Panc1 (cell line): Measurements from ENCODE around the gene PLXND1. TPM values are rescaled to one million over a fixed set of nuclear protein-coding genes. Genes with fewer than 3 reads are reported as not detected.

Experiments
- ATAC-seq: fragments of 200-7000 bp; cut with Tn5 transposase; 2 replicates; pipeline ENCODE4 v1.9.1; 2020; ENCODE audit warnings: mild to moderate bottlenecking, moderate library complexity
- BruUV-seq: library from RNA; stranded (reverse); fragments of 400-500 nt; replicated peaks from 2 replicates; lab custom pipeline; 2021; lab: Mats Ljungman, UMichigan
- CTCF ChIA-PET: fragments of 300-600 bp; sonication (Branson Sonifier 250); formaldehyde crosslinking; loops from one replicate; lab custom pipeline; 2022; ENCODE audit warnings: antibody characterized with exemption; lab: Charles Lee
- POLR2A ChIA-PET: fragments of 300-600 bp; sonication (Branson Sonifier 250); formaldehyde crosslinking; loops from one replicate; lab custom pipeline; 2022; ENCODE audit warnings: antibody characterized with exemption; lab: Charles Lee
- DNase-seq: peaks from one replicate; pipeline ENCODE4 v3.0.0-alpha.2; 2010; ENCODE audit warnings: low read depth, low spot score
- H3K27ac ChIP-seq: 2 replicates; pipeline ENCODE4 v1.5.1; 2011; ENCODE audit warnings: mild to moderate bottlenecking, low read length, inconsistent platforms
- H3K27me3 ChIP-seq: fragments of 200-500 bp; sonication (Bioruptor generic); 2 replicates; pipeline ENCODE4 v1.6.0; 2014; ENCODE audit warnings: low read length, inconsistent platforms; ENCODE audit not compliant: control insufficient read depth, insufficient read depth
- H3K36me3 ChIP-seq: fragments of 200-500 bp; sonication (Bioruptor generic); 2 replicates; pipeline ENCODE4 v1.5.1; 2014; ENCODE audit warnings: inconsistent platforms, mild to moderate bottlenecking, low read length, moderate library complexity; ENCODE audit not compliant: control insufficient read depth, insufficient read depth
- H3K4me1 ChIP-seq: 2 replicates; pipeline ENCODE4 v1.5.1; 2011; ENCODE audit warnings: inconsistent platforms, mild to moderate bottlenecking, low read length, moderate library complexity; ENCODE audit not compliant: control insufficient read depth, insufficient read depth
- H3K4me3 ChIP-seq, 2 experiments: 2 replicates each; pipeline ENCODE4 v1.5.1; 2011 to 2012; ENCODE audit warnings: low read depth in 2 of 2, low read length in 2 of 2, mild to moderate bottlenecking in 2 of 2, inconsistent platforms in 1 of 2, moderate library complexity in 1 of 2
- H3K9me3 ChIP-seq: fragments of 200-500 bp; sonication (Bioruptor generic); 2 replicates; pipeline ENCODE4 v1.5.1; 2014; ENCODE audit warnings: low read depth, mild to moderate bottlenecking, inconsistent platforms, low read length, moderate library complexity; ENCODE audit not compliant: control insufficient read depth, insufficient read depth
- CTCF ChIP-seq: fragments of 450-650 bp; IDR thresholded peaks from 2 replicates; pipeline ENCODE4 v1.5.1; 2017; ENCODE audit warnings: mild to moderate bottlenecking
- POLR2AphosphoS5 ChIP-seq: IDR thresholded peaks from 2 replicates; pipeline ENCODE4 v1.6.1; 2012; ENCODE audit warnings: mild to moderate bottlenecking, low read depth, low read length, moderate library complexity
- REST ChIP-seq, 2 experiments: IDR thresholded peaks; 2 replicates each; pipeline ENCODE4 v1.6.1; 2011 to 2012; ENCODE audit warnings: low read depth in 2 of 2, control low read depth in 1 of 2, low read length in 1 of 2, mild to moderate bottlenecking in 1 of 2, moderate library complexity in 1 of 2; ENCODE audit not compliant: insufficient read depth in 1 of 2
- SIN3A ChIP-seq: IDR thresholded peaks from 2 replicates; pipeline ENCODE4 v1.6.1; 2012; ENCODE audit warnings: low read depth, mild to moderate bottlenecking, low read length, moderate library complexity, borderline replicate concordance; ENCODE audit not compliant: insufficient read depth
- TCF7L2 ChIP-seq: IDR thresholded peaks from 2 replicates; pipeline ENCODE4 v1.6.1; 2011; ENCODE audit warnings: mild to moderate bottlenecking, low read depth, low read length, inconsistent platforms
- in situ Hi-C: cut with HindIII; loops from 2 replicates; pipeline ENCODE4 v1.10.0; 2016; ENCODE audit warnings: low sequenced_read_pairs, low pct_unique_long_range_greater_than_20kb
- intact Hi-C: fragments of 100-400 bp; cut with micrococcal nuclease; formaldehyde crosslinking; loops from one replicate; pipeline ENCODE4 v1.10.0; 2022; ENCODE audit not compliant: unreplicated experiment
- total RNA-seq: library from RNA; stranded (reverse); gene quantifications from one replicate; pipeline ENCODE4 v1.2.1, GENCODE V29; 2021; ENCODE audit not compliant: unreplicated experiment

PLXND1 gene
- total RNA-seq, 1 experiment from 2014 or later = 248 TPM

DNA sequence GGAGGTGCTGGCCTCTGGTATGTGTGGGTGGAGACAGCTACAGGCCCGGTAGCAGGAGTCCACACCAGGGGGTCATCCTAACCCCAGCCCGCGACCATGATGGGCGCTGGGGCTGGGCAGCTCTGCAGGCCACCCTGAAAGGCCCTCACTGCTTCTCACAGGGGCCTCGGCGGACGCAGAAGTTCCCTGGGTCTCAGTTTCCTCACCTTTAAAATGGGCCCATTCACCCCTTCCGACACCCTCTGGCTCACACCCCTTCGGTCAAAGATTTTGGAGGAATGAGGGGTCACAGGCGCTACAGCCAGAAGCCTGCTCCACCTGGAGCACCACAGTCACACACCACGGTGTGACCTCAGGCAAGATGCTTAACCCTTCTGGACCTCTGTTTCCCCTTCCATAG is 8.0 kb downstream of the PLXND1 start:
- ATAC-seq (no peak), DNase-seq (no peak)
- in situ Hi-C loops = no loop called here
- BruUV-seq = no TSS peak
- peak overlapping the region; percentile 99 for H3K27ac ChIP-seq
- TF ChIP-seq REST (IDR thresholded peaks at IDR 0.05; ENCODE audit: insufficient read depth in 1 of 2, low read depth in 2 of 2, low read length in 1 of 2) (no peak), CTCF (no peak), TCF7L2 (no peak), SIN3A (no peak), POLR2AphosphoS5 (no peak)
- ChIA-PET CTCF (interaction anchor here (0.6 kb wide), 1 partner anchor 28 kb away, joined by 10 read pairs; no protein-coding TSS in a partner anchor), POLR2A (no interaction called here)
- H3K4me3 ChIP-seq = peak overlapping the region in 1 of 2 experiments; percentile 40; a peak in 2 of 4 replicates
- no peaks in the 10 kb centered on the region for H3K36me3 ChIP-seq
- intact Hi-C loops = no loop called here
- no peaks in the 10 kb centered on the region for H3K27me3 ChIP-seq
- no peaks in the 10 kb centered on the region for H3K9me3 ChIP-seq
- H3K4me1 ChIP-seq = peaks cover 97% of the 10 kb centered on the region

DNA sequence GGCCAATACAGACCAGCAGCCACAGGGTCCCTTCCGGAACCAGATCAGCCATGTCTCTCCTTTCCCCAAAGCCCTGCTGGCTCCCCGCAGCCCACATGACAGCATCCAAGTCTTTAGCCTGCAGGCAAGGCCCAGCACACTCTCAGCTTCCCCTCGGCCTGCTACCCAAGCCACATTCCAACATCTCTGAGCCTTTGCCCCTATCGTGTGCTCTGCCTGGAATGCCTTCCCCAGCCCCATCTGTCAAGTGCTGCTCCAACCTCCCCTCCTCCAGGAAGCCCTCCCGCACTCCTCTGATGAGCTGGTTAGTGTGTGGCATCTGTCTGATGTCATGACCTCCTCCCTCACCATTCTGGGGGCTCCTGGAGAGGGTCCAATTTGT is 8.5 kb downstream of the PLXND1 start:
- DNase-seq (no peak), ATAC-seq (0 out of 2 replicates have a peak, but pooled peaks have one; percentile 0)
- in situ Hi-C loops = no loop called here
- H3K4me1 ChIP-seq = peaks cover 100% of the 10 kb centered on the region
- intact Hi-C loops = no loop called here
- no TSS peak for BruUV-seq
- TF ChIP-seq CTCF (no peak), REST (IDR thresholded peaks at IDR 0.05; ENCODE audit: insufficient read depth in 1 of 2, low read depth in 2 of 2, low read length in 1 of 2) (no peak), POLR2AphosphoS5 (no peak), TCF7L2 (no peak), SIN3A (no peak)
- peak overlapping the region in 1 of 2 experiments; percentile 36; a peak in 2 of 4 replicates for H3K4me3 ChIP-seq
- H3K36me3 ChIP-seq = no peaks in the 10 kb centered on the region
- H3K27ac ChIP-seq = peak overlapping the region; percentile 99
- CTCF ChIA-PET = no interaction called here
- POLR2A ChIA-PET = interaction anchor here (0.6 kb wide), 1 partner anchor 153 kb away, joined by 3 read pairs; no protein-coding TSS in a partner anchor
- no peaks in the 10 kb centered on the region for H3K9me3 ChIP-seq
- H3K27me3 ChIP-seq = no peaks in the 10 kb centered on the region
